Activated B cell treated with CpG ODN at 0.5 μM for 24 hours (primary cell): ENCODE measurements around the gene LPP. TPM values are rescaled to one million over a fixed set of nuclear protein-coding genes. Genes with fewer than 3 reads are reported as not detected.

ENCODE experiments used
- ATAC-seq: fragments of 200-7000 bp; cut with Tn5 transposase; one replicate; pipeline ENCODE4 v1.10.0; 2021; ENCODE audit warnings: low read depth, mild to moderate bottlenecking, moderate library complexity
- CTCF ChIA-PET: fragments of 350-600 bp; sonication (Branson Sonifier 250); formaldehyde crosslinking; loops from one replicate; lab custom pipeline; 2021; ENCODE audit warnings: antibody characterized with exemption; lab: Charles Lee
- POLR2A ChIA-PET: fragments of 350-600 bp; sonication (Branson Sonifier 250); formaldehyde crosslinking; loops from one replicate; lab custom pipeline; 2021; ENCODE audit warnings: antibody characterized with exemption; lab: Charles Lee
- DNase-seq: peaks from one replicate; pipeline ENCODE4 v3.0.0; 2022
- H3K27ac Mint-ChIP-seq: one replicate; pipeline ENCODE4 v1.8.0; 2020; ENCODE audit warnings: mixed read lengths
- H3K27me3 Mint-ChIP-seq: one replicate; pipeline ENCODE4 v1.8.0; 2021; ENCODE audit warnings: mixed read lengths
- H3K36me3 Mint-ChIP-seq: one replicate; pipeline ENCODE4 v1.8.0; 2021; ENCODE audit warnings: low read depth, mixed read lengths
- H3K4me1 Mint-ChIP-seq: one replicate; pipeline ENCODE4 v1.8.0; 2021; ENCODE audit warnings: mixed read lengths
- H3K4me3 Mint-ChIP-seq: one replicate; pipeline ENCODE4 v1.8.0; 2020; ENCODE audit warnings: mild to moderate bottlenecking, mixed read lengths
- H3K9me3 Mint-ChIP-seq: one replicate; pipeline ENCODE4 v1.8.0; 2020; ENCODE audit warnings: mixed read lengths
- intact Hi-C: fragments of 100-400 bp; cut with micrococcal nuclease; formaldehyde crosslinking; loops from one replicate; pipeline ENCODE4 v1.15.1; 2024
- total RNA-seq: library from RNA; stranded (reverse); gene quantifications from 2 replicates; pipeline ENCODE4 v1.2.3, GENCODE V29; 2022
- TF ChIP-seq, protein P1 (sequence below): fragments of 200-600 bp; IDR thresholded peaks from one replicate; pipeline ENCODE4 v1.8.0; 2022; ENCODE audit warnings: antibody characterized with exemption, mild to moderate bottlenecking

Gene LPP
- total RNA-seq, 1 donor from 2014 or later: 60.1 TPM

DNA sequence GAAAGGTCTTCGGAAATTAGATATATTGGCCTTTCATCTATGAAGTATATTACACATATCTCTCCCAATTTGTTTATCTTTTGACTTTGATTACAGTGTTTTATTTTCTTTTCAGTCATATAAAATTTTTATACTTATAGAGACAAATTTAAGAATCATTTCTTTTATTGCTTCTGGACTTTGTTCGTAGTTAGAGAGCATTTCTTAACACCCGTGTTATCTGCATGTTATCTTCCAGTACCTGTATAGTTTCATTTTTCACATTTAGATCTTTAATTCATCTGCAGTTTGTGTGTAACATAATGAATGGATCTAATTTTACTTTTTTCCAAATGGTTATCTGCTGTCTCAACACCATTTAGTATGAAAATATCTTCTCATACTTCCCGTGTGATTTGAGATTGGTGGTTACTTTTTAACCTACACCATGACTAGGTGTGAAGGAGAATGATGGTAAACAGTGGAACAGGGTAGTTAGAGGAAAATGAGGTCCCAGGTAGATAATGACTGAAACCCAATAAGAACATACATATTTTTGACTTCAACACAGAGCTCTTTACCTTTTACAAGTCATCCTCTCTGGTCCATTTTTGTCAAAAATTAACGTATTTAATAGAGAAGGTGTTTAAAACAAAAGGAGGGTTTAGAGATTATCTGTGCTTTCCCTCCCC is 99.3 kb downstream of the LPP start:
- no peak for ATAC-seq
- intact Hi-C loops: no loop called here
- POLR2A ChIA-PET: no interaction called here

DNA sequence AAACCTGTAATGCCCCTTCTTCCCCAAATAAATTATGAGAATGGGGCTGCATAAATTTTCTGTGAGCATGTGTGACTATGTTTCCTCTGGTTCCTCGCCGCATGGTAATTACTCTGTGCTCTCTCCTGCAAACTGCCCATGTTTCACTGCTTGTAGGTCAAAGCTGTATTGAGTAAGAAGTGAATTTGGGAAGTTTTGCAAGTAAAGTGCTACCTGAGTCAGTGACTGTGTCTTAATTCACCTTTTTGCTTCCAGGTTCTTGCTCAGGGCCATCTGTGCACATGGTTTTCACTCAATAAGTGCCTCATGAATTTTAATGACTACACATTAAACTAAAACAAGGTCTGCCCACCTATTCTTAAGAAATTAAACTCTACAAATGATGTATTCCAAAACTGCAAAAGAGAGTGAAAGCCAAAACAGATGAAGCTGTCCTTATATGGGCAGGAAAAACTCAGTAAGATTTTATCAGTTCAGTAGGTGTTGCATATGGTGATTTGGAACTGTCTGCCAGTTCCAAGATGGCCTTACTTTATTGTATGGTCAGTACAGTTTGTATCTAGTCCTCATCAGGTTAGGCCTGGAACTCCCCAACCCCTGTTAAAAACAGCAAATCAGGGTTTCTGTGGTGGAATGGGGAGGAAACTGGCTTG is 100.0 kb downstream of the LPP start:
- ATAC-seq (no peak), DNase-seq (no peak)
- ChIA-PET CTCF (no interaction called here), POLR2A (no interaction called here)
- peaks cover 19% of the 10 kb centered on the region for H3K4me1 Mint-ChIP-seq
- TF ChIP-seq, protein P1, sequence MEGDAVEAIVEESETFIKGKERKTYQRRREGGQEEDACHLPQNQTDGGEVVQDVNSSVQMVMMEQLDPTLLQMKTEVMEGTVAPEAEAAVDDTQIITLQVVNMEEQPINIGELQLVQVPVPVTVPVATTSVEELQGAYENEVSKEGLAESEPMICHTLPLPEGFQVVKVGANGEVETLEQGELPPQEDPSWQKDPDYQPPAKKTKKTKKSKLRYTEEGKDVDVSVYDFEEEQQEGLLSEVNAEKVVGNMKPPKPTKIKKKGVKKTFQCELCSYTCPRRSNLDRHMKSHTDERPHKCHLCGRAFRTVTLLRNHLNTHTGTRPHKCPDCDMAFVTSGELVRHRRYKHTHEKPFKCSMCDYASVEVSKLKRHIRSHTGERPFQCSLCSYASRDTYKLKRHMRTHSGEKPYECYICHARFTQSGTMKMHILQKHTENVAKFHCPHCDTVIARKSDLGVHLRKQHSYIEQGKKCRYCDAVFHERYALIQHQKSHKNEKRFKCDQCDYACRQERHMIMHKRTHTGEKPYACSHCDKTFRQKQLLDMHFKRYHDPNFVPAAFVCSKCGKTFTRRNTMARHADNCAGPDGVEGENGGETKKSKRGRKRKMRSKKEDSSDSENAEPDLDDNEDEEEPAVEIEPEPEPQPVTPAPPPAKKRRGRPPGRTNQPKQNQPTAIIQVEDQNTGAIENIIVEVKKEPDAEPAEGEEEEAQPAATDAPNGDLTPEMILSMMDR: no peak
- intact Hi-C loops: no loop called here
- no peak overlapping the region for H3K4me3 Mint-ChIP-seq
- peaks cover 2% of the 10 kb centered on the region for H3K36me3 Mint-ChIP-seq
- no peaks in the 10 kb centered on the region for H3K9me3 Mint-ChIP-seq
- H3K27me3 Mint-ChIP-seq: no peaks in the 10 kb centered on the region
- H3K27ac Mint-ChIP-seq: no peak overlapping the region

More for the DNA sequence above, 99.3 kb downstream of the LPP start:
- H3K36me3 Mint-ChIP-seq: peaks cover 2% of the 10 kb centered on the region
- no peak overlapping the region for H3K27ac Mint-ChIP-seq
- no peaks in the 10 kb centered on the region for H3K27me3 Mint-ChIP-seq
- DNase-seq: no peak
- TF ChIP-seq, protein P1: no peak
- CTCF ChIA-PET: no interaction called here
- no peaks in the 10 kb centered on the region for H3K9me3 Mint-ChIP-seq
- peaks cover 23% of the 10 kb centered on the region for H3K4me1 Mint-ChIP-seq
- no peak overlapping the region for H3K4me3 Mint-ChIP-seq

DNA sequence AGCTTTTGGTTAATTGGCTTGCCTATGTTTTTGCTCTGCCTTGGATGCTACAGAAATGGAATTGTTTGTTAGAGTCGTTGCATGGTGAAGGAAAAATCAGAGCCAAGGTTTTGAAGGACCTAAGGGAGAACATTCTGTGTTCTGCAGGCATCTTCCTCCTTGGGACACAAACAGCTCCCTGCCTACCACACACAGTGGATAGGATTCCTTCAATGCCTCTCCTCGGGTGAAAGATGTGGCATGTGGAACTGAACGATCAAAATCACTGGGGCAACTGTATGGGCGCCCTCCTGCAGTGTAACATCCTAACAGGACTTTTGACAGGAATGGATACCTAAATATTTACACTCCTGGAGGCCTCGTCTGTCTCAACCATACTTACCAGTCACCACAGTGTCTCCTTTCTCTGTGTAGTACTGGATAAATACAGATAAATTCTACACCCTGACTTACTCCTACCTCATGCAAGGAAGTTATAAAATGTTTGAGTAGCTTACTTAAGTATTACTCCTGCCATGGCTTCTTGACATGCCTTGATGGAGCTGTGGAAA is 100.6 kb downstream of the LPP start:
- TF ChIP-seq, protein P1: no peak
- Mint-ChIP-seq H3K9me3 (no peaks in the 10 kb centered on the region), H3K27me3 (no peaks in the 10 kb centered on the region), H3K4me1 (peaks cover 19% of the 10 kb centered on the region), H3K27ac (no peak overlapping the region), H3K36me3 (peaks cover 4% of the 10 kb centered on the region), H3K4me3 (no peak overlapping the region)
- intact Hi-C loops: no loop called here
- POLR2A ChIA-PET: interaction anchor here (0.7 kb wide), 1 partner anchor 12 kb away, joined by 3 read pairs; no protein-coding TSS in a partner anchor
- CTCF ChIA-PET: no interaction called here
- DNase-seq (no peak), ATAC-seq (no peak)

DNA sequence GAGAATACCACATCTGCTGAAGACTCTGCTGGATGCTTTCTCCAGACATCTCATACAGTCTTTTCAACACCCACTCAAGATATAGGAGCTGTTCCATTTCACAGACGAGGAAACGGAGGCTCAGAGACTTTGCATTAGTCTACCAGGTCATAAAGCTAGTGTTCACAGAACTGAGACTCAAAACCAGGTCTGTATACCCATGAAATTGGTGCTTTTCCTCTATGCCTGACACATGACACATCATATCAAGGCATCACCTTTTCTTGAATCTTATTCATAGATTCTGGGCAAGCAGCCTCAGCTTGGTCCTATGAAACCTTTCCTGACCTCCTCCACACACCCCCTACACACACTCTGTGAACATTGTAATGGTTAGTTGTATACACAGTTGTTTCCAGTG is 101.2 kb downstream of the LPP start:
- TF ChIP-seq, protein P1: no peak
- ChIA-PET CTCF (no interaction called here), POLR2A (interaction anchor here (0.7 kb wide), 1 partner anchor 13 kb away, joined by 3 read pairs; no protein-coding TSS in a partner anchor)
- intact Hi-C loops: no loop called here
- no peaks in the 10 kb centered on the region for H3K27me3 Mint-ChIP-seq
- DNase-seq (no peak), ATAC-seq (no peak)
- no peak overlapping the region for H3K4me3 Mint-ChIP-seq
- peaks cover 4% of the 10 kb centered on the region for H3K36me3 Mint-ChIP-seq
- H3K27ac Mint-ChIP-seq: no peak overlapping the region
- H3K4me1 Mint-ChIP-seq: peaks cover 19% of the 10 kb centered on the region
- no peaks in the 10 kb centered on the region for H3K9me3 Mint-ChIP-seq

DNA sequence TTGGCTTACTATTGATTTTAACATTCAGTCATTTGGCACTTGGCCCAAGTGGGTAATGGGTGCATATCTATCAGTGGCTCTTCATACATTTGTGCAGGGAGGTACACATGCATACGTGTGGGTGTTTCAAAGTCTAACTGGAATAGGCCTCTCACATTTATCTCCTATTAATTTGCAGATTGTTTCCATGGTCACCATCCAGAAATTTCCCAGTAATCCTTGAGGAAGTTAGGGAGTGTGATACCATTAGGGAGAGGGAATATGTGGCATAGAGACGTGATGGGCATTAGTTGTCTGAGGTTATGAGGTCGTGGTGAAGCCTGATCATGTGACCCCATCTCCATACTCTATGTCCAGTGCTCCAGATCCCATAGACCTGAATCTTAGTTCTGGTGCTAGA is 102.8 kb downstream of the LPP start:
- ATAC-seq (no peak), DNase-seq (no peak)
- POLR2A ChIA-PET: interaction anchor here (1.6 kb wide), 1 partner anchor 12 kb away, joined by 4 read pairs; no protein-coding TSS in a partner anchor
- Mint-ChIP-seq H3K36me3 (peaks cover 4% of the 10 kb centered on the region), H3K27me3 (no peaks in the 10 kb centered on the region), H3K4me3 (no peak overlapping the region), H3K4me1 (peaks cover 16% of the 10 kb centered on the region), H3K27ac (no peak overlapping the region), H3K9me3 (no peaks in the 10 kb centered on the region)
- TF ChIP-seq, protein P1: no peak
- CTCF ChIA-PET: no interaction called here
- intact Hi-C loops: loop anchor here (1.0 kb wide), 1 partner anchor 11 kb away; no protein-coding TSS in a partner anchor
